GM21360 (cell line): Measurements from ENCODE around the gene EWSR1.
"Not testable (repeated sequence)": the region's sequence is repeated elsewhere in the genome, so short reads cannot be mapped to it uniquely, and the experiment has no call there.

ENCODE experiments used
- ATAC-seq: cut with Tn5 transposase; IDR thresholded peaks from one replicate; pipeline ENCODE4 v1.9.1; 2021; ENCODE audit warnings: mild to moderate bottlenecking, moderate library complexity; ENCODE audit not compliant: unreplicated experiment

Gene EWSR1

GRCh38 chr22:29334696-29335344 is 66.8 kb downstream of the EWSR1 start:
- ATAC-seq = no peak

GRCh38 chr22:29335656-29336055 is 67.6 kb downstream of the EWSR1 start:
- ATAC-seq = no peak

- no peak for ATAC-seq
Observed at GRCh38 chr22:29336751-29337490, 68.9 kb downstream of the EWSR1 start.

- ATAC-seq = no peak
Observed at GRCh38 chr22:29337631-29338284, 69.7 kb downstream of the EWSR1 start.

- no peak for ATAC-seq
Observed at GRCh38 chr22:29338398-29338797, 70.3 kb downstream of the EWSR1 start.

GRCh38 chr22:29339381-29340235 is 71.5 kb downstream of the EWSR1 start:
- ATAC-seq = no peak

GRCh38 chr22:29340566-29340965 is 72.5 kb downstream of the EWSR1 start:
- ATAC-seq = no peak

- no peak for ATAC-seq
Observed at GRCh38 chr22:29341056-29341848, 73.2 kb downstream of the EWSR1 start.

GRCh38 chr22:29341849-29342127 is 73.7 kb downstream of the EWSR1 start:
- ATAC-seq = no peak

- ATAC-seq = no peak
Observed at GRCh38 chr22:29342177-29342576, 74.1 kb downstream of the EWSR1 start.

- ATAC-seq = no peak
Observed at GRCh38 chr22:29342577-29343312, 74.7 kb downstream of the EWSR1 start.

- ATAC-seq = no peak
Observed at GRCh38 chr22:29343313-29343805, 75.3 kb downstream of the EWSR1 start.

GRCh38 chr22:29344137-29344536 is 76.1 kb downstream of the EWSR1 start:
- ATAC-seq = no peak

- not testable (repeated sequence) for ATAC-seq
Observed at GRCh38 chr22:29344889-29345288, 76.8 kb downstream of the EWSR1 start.

GRCh38 chr22:29345932-29346331 is 77.9 kb downstream of the EWSR1 start:
- ATAC-seq = no peak

- no peak for ATAC-seq
Observed at GRCh38 chr22:29346659-29347058, 78.6 kb downstream of the EWSR1 start.

GRCh38 chr22:29348041-29348440 is 80.0 kb downstream of the EWSR1 start:
- no peak for ATAC-seq

GRCh38 chr22:29348956-29349355 is 80.9 kb downstream of the EWSR1 start:
- ATAC-seq = no peak
